GM12875 (cell line): ENCODE measurements around the gene HRG.

Experiments
- H3K4me3 ChIP-seq: one replicate; pipeline ENCODE4 v1.5.1; 2011; ENCODE audit warnings: low read depth, low read length, control low read depth
- TF ChIP-seq, protein P1 (sequence below): IDR thresholded peaks from 2 replicates; pipeline ENCODE4 v1.5.1; 2011; ENCODE audit warnings: low read depth, mild to moderate bottlenecking, control low read depth, inconsistent platforms, low read length, moderate library complexity, borderline replicate concordance; ENCODE audit not compliant: insufficient read depth

Gene HRG

DNA sequence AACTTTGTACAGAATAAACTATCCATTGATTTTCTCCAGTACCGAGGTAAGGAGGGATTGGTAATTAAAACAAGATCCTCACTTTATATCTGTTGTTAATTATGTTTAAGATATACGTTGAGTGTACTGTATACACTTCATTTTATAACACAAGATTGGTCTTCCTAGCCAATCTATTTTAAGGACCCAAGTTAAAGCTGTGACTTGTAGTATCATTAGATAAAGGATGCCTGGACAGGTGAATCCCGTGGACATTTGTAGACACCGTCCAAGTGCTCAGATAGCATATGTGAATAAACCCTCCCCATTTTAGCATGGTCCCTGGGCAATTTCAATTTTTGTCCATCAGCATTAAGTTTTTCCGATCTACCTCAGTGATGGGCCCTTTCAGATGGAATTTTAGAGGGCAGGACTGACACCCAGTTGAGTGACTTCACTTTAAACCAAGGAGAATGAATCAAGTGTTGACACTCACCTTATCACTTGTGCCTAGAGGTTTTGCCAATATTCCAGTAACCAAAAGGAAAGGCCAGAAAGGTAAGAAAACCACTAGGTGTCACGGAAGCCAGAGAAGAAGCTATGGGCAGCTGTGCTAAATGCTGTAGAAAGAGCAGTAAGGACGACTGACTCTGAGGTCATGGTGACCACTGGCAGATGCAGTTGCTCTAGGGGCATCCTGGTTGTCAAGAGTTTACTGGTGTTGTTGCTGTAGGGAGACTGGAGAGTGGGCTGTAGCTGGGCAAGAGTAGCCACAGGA is 43.7 kb upstream of the HRG start:
- no peak overlapping the region for H3K4me3 ChIP-seq
- TF ChIP-seq, protein P1, sequence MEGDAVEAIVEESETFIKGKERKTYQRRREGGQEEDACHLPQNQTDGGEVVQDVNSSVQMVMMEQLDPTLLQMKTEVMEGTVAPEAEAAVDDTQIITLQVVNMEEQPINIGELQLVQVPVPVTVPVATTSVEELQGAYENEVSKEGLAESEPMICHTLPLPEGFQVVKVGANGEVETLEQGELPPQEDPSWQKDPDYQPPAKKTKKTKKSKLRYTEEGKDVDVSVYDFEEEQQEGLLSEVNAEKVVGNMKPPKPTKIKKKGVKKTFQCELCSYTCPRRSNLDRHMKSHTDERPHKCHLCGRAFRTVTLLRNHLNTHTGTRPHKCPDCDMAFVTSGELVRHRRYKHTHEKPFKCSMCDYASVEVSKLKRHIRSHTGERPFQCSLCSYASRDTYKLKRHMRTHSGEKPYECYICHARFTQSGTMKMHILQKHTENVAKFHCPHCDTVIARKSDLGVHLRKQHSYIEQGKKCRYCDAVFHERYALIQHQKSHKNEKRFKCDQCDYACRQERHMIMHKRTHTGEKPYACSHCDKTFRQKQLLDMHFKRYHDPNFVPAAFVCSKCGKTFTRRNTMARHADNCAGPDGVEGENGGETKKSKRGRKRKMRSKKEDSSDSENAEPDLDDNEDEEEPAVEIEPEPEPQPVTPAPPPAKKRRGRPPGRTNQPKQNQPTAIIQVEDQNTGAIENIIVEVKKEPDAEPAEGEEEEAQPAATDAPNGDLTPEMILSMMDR, result no peak

DNA sequence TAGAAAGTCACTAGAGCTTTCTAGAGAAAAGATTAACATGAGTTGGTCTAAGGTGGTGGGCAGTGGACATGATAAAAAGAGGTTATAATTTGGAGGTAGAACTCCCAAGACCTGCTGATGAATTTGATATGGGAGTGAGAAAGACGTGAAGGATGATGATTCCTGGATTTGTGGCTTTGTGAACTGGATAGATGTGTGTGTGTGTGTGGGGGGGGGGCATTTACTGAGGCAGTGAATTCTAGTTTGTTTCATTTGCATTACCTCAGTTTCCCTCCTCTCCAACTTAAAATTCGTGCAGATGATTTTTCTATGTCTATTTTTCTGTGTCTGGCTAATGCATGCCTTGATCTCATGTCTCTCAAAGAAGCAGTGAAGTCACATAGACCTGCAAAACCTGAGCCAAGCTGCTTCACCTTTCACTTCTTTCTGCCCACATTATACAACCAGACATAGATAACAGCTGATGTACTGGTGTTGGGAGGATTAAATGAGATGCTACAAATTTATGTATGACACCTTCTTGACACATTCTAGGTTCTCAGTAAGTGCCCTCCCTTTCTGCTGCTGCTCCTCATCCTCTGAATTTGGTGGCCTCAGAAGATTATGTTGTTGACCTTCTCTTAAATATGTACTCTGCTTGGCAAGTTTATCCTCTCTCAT is 43.0 kb upstream of the HRG start:
- H3K4me3 ChIP-seq, result no peak overlapping the region
- TF ChIP-seq, protein P1, result no peak

DNA sequence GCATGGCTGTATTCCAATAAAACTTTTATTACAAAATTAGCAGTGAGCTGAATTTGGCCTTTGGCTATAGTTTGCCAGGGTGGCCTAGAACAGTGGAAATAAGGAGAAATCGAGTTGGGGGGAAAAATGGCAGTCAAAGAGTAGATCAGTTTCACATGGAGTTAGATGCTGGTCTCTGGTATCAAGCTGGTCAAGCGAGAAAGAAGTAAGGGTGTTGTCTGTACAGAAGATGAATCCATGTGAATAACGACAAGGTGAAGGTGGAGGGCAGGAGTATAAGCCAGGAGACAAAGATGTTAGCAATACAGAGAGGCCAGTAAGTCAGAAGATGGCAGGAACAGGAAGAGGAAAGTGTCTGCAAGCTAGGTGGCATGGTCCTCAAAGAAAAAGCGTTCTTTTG is 41.2 kb upstream of the HRG start:
- TF ChIP-seq, protein P1, result no peak

DNA sequence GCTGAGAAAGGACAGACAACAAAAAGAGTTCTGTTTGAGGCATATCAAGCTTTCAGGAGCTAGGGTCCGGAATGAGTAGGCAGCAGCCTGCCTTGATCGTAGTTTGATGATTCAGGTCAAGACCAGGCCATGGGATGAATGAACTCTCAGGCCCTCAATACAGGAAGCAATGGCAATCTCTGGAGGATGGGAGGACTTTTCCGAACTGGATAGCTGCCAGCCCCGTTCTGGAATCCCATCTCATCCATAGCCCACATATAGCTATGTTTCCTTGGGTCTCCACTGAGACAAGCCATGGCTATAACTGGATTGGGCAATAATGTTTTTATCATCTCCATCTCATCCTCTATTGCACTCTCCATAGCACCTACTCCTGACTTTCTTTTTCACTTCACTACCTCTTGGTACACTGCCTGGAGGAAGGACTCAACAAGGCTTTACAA is 40.2 kb upstream of the HRG start:
- no peak overlapping the region for H3K4me3 ChIP-seq
- TF ChIP-seq, protein P1, result no peak

More for the DNA sequence above, 41.2 kb upstream of the HRG start:
- H3K4me3 ChIP-seq, result no peak overlapping the region

DNA sequence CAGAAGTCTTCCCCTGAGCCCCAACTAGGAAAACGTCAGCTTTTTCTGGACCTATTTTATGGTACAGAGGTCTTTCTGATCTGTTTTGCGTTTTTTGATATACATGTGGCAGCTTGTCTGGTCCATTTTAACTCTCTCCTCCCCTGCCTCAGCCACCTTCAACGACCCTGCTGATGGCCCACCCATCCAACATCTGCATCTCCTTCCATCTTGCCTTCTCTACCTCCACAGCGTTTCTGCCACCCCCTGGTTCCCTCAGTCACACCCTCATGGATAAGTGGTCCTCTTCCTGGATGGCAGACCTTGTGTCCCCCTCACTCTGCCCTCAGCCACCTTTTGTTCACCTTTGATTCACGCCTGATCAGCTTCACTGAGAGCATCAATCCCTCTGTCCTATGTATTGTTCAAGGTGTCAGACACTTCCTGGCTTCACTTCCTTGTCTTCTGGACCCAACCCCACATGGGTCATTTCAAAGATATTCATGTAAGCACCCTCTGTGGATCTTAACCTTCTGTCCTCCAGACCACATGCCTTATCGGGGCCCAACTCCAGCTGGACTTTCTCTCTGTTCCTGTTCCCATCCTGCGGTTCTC is 39.5 kb upstream of the HRG start:
- TF ChIP-seq, protein P1, result no peak

DNA sequence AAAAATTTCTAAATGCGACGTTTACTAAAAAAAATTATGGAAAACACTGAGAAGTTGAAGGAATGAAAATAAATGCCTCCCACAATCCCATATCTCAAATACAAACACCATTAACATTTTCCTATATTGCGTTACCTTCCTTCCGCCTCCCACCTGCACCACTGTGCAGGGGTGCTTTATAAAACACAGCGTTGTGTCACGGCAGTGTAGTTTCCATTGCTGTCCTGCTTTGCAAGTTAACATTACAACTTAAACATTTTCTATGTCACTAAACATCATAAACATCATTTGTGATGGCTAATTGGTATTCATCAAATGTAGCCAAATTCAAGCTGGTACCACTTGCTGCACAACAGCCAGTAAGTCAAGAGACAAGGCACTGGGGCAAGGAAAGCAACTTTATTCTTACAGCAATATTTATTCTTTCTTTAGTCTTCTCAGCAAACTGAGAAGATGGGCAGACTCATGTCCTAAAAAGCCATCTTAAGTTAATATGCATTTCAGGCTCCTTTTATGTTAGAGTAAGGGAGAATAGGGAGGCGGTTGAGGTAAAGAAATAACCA is 37.9 kb upstream of the HRG start:
- no peak overlapping the region for H3K4me3 ChIP-seq
- TF ChIP-seq, protein P1, result no peak

More for the DNA sequence above, 39.5 kb upstream of the HRG start:
- no peak overlapping the region for H3K4me3 ChIP-seq
